Activated T-helper 2 cell treated with anti-CD3 and anti-CD28 coated beads, Interferon-gamma antibody, Interleukin-2, Interleukin-4, amounts not matched to agents 10 μg/mL and 5 μg/mL and 100 μg/mL, durations not matched to agents 14 hours and 24 hours and 36 hours (primary cell): ENCODE results near the gene SLC4A4. TPM values are rescaled to one million over a fixed set of nuclear protein-coding genes. Genes with fewer than 3 reads are reported as not detected.

Source experiments
- DNase-seq: peaks from one replicate; pipeline ENCODE4 v3.0.0; 2021; ENCODE audit warnings: low spot score
- H3K27ac Mint-ChIP-seq: one replicate; pipeline ENCODE4 v1.8.0; 2021; ENCODE audit warnings: mixed read lengths
- H3K27me3 Mint-ChIP-seq: one replicate; pipeline ENCODE4 v1.8.0; 2021; ENCODE audit warnings: low read depth, mixed read lengths
- H3K36me3 Mint-ChIP-seq: one replicate; pipeline ENCODE4 v1.8.0; 2021; ENCODE audit warnings: low read depth, mixed read lengths
- H3K4me1 Mint-ChIP-seq: one replicate; pipeline ENCODE4 v1.8.0; 2021; ENCODE audit warnings: low read depth, mixed read lengths
- H3K4me3 Mint-ChIP-seq: one replicate; pipeline ENCODE4 v1.8.0; 2021; ENCODE audit warnings: low read depth, mild to moderate bottlenecking, moderate library complexity, mixed read lengths
- H3K9me3 Mint-ChIP-seq: one replicate; pipeline ENCODE4 v1.8.0; 2021; ENCODE audit warnings: mixed read lengths
- intact Hi-C: fragments of 100-400 bp; cut with micrococcal nuclease; formaldehyde crosslinking; loops from one replicate; pipeline ENCODE4 v1.15.1; 2023
- total RNA-seq: library from RNA; stranded (reverse); gene quantifications from 2 replicates; pipeline ENCODE4 v1.2.3, GENCODE V29; 2022

SLC4A4 gene
- total RNA-seq, 1 donor from 2014 or later: 0.43 TPM

GRCh38 chr4:71367546-71367945 is 28.7 kb downstream of the SLC4A4 start:
- Mint-ChIP-seq H3K27me3 (no peaks in the 10 kb centered on the region), H3K36me3 (no peaks in the 10 kb centered on the region), H3K27ac (no peak overlapping the region), H3K9me3 (no peaks in the 10 kb centered on the region), H3K4me1 (no peaks in the 10 kb centered on the region), H3K4me3 (no peak overlapping the region)
- no peak for DNase-seq
- intact Hi-C loops: no loop called here

GRCh38 chr4:71368906-71369305 is 30.1 kb downstream of the SLC4A4 start:
- no peak overlapping the region for H3K4me3 Mint-ChIP-seq
- H3K36me3 Mint-ChIP-seq: no peaks in the 10 kb centered on the region
- no peaks in the 10 kb centered on the region for H3K27me3 Mint-ChIP-seq
- no peak overlapping the region for H3K27ac Mint-ChIP-seq
- no peaks in the 10 kb centered on the region for H3K9me3 Mint-ChIP-seq
- no peaks in the 10 kb centered on the region for H3K4me1 Mint-ChIP-seq
- intact Hi-C loops: no loop called here
- no peak for DNase-seq

GRCh38 chr4:71369536-71369935 is 30.7 kb downstream of the SLC4A4 start:
- H3K36me3 Mint-ChIP-seq: no peaks in the 10 kb centered on the region
- no peak for DNase-seq
- H3K9me3 Mint-ChIP-seq: no peaks in the 10 kb centered on the region
- no peaks in the 10 kb centered on the region for H3K27me3 Mint-ChIP-seq
- no peak overlapping the region for H3K4me3 Mint-ChIP-seq
- H3K27ac Mint-ChIP-seq: no peak overlapping the region
- no peaks in the 10 kb centered on the region for H3K4me1 Mint-ChIP-seq
- intact Hi-C loops: no loop called here

GRCh38 chr4:71375494-71375893 is 36.7 kb downstream of the SLC4A4 start:
- no peak overlapping the region for H3K27ac Mint-ChIP-seq
- H3K4me3 Mint-ChIP-seq: no peak overlapping the region
- H3K9me3 Mint-ChIP-seq: no peaks in the 10 kb centered on the region
- intact Hi-C loops: no loop called here
- no peaks in the 10 kb centered on the region for H3K27me3 Mint-ChIP-seq
- DNase-seq: no peak
- no peaks in the 10 kb centered on the region for H3K4me1 Mint-ChIP-seq
- no peaks in the 10 kb centered on the region for H3K36me3 Mint-ChIP-seq

GRCh38 chr4:71377561-71377960 is 38.7 kb downstream of the SLC4A4 start:
- no peaks in the 10 kb centered on the region for H3K4me1 Mint-ChIP-seq

GRCh38 chr4:71379126-71379525 is 40.3 kb downstream of the SLC4A4 start:
- intact Hi-C loops: no loop called here
- H3K4me3 Mint-ChIP-seq: no peak overlapping the region

More at GRCh38 chr4:71377561-71377960, 38.7 kb downstream of the SLC4A4 start:
- intact Hi-C loops: no loop called here
- no peaks in the 10 kb centered on the region for H3K27me3 Mint-ChIP-seq
- H3K27ac Mint-ChIP-seq: no peak overlapping the region
- no peak overlapping the region for H3K4me3 Mint-ChIP-seq
- DNase-seq: no peak
- H3K9me3 Mint-ChIP-seq: no peaks in the 10 kb centered on the region
- no peaks in the 10 kb centered on the region for H3K36me3 Mint-ChIP-seq

GRCh38 chr4:71380788-71381187 is 42.0 kb downstream of the SLC4A4 start:
- intact Hi-C loops: no loop called here
- H3K27ac Mint-ChIP-seq: no peak overlapping the region

More at GRCh38 chr4:71379126-71379525, 40.3 kb downstream of the SLC4A4 start:
- Mint-ChIP-seq H3K36me3 (no peaks in the 10 kb centered on the region), H3K4me1 (no peaks in the 10 kb centered on the region), H3K9me3 (no peaks in the 10 kb centered on the region), H3K27me3 (no peaks in the 10 kb centered on the region), H3K27ac (no peak overlapping the region)
- no peak for DNase-seq

GRCh38 chr4:71382125-71382899 is 43.5 kb downstream of the SLC4A4 start:
- no peak for DNase-seq
- no peaks in the 10 kb centered on the region for H3K36me3 Mint-ChIP-seq
- no peaks in the 10 kb centered on the region for H3K27me3 Mint-ChIP-seq
- H3K27ac Mint-ChIP-seq: no peak overlapping the region
- intact Hi-C loops: no loop called here
- H3K4me3 Mint-ChIP-seq: no peak overlapping the region
- no peaks in the 10 kb centered on the region for H3K9me3 Mint-ChIP-seq
- no peaks in the 10 kb centered on the region for H3K4me1 Mint-ChIP-seq

More at GRCh38 chr4:71380788-71381187, 42.0 kb downstream of the SLC4A4 start:
- H3K4me1 Mint-ChIP-seq: no peaks in the 10 kb centered on the region
- DNase-seq: no peak
- H3K9me3 Mint-ChIP-seq: no peaks in the 10 kb centered on the region
- H3K27me3 Mint-ChIP-seq: no peaks in the 10 kb centered on the region
- no peaks in the 10 kb centered on the region for H3K36me3 Mint-ChIP-seq
- no peak overlapping the region for H3K4me3 Mint-ChIP-seq

GRCh38 chr4:71382900-71383560 is 44.2 kb downstream of the SLC4A4 start:
- H3K4me3 Mint-ChIP-seq: no peak overlapping the region
- no peak overlapping the region for H3K27ac Mint-ChIP-seq
- no peak for DNase-seq
- H3K36me3 Mint-ChIP-seq: no peaks in the 10 kb centered on the region
- intact Hi-C loops: no loop called here
- H3K4me1 Mint-ChIP-seq: no peaks in the 10 kb centered on the region
- H3K9me3 Mint-ChIP-seq: no peaks in the 10 kb centered on the region
- no peaks in the 10 kb centered on the region for H3K27me3 Mint-ChIP-seq

- H3K27me3 Mint-ChIP-seq: no peaks in the 10 kb centered on the region
- no peaks in the 10 kb centered on the region for H3K9me3 Mint-ChIP-seq
- intact Hi-C loops: no loop called here
Observed at GRCh38 chr4:71383984-71384383, 45.2 kb downstream of the SLC4A4 start.

GRCh38 chr4:71389149-71389827 is 50.5 kb downstream of the SLC4A4 start:
- H3K36me3 Mint-ChIP-seq: no peaks in the 10 kb centered on the region
- no peak overlapping the region for H3K4me3 Mint-ChIP-seq
- H3K4me1 Mint-ChIP-seq: no peaks in the 10 kb centered on the region
- no peaks in the 10 kb centered on the region for H3K27me3 Mint-ChIP-seq
- intact Hi-C loops: no loop called here
- no peak overlapping the region for H3K27ac Mint-ChIP-seq
- DNase-seq: no peak
- no peaks in the 10 kb centered on the region for H3K9me3 Mint-ChIP-seq

More at GRCh38 chr4:71383984-71384383, 45.2 kb downstream of the SLC4A4 start:
- Mint-ChIP-seq H3K36me3 (no peaks in the 10 kb centered on the region), H3K4me3 (no peak overlapping the region), H3K27ac (no peak overlapping the region), H3K4me1 (no peaks in the 10 kb centered on the region)
- no peak for DNase-seq

- Mint-ChIP-seq H3K9me3 (no peaks in the 10 kb centered on the region), H3K27me3 (no peaks in the 10 kb centered on the region), H3K4me1 (no peaks in the 10 kb centered on the region), H3K27ac (no peak overlapping the region), H3K36me3 (no peaks in the 10 kb centered on the region), H3K4me3 (no peak overlapping the region)
- DNase-seq: no peak
- intact Hi-C loops: no loop called here
Observed at GRCh38 chr4:71392109-71392508, 53.3 kb downstream of the SLC4A4 start.

GRCh38 chr4:71396382-71396781 is 57.6 kb downstream of the SLC4A4 start:
- Mint-ChIP-seq H3K4me3 (no peak overlapping the region), H3K4me1 (no peaks in the 10 kb centered on the region), H3K36me3 (no peaks in the 10 kb centered on the region), H3K27me3 (no peaks in the 10 kb centered on the region), H3K9me3 (no peaks in the 10 kb centered on the region), H3K27ac (no peak overlapping the region)
- intact Hi-C loops: no loop called here
- no peak for DNase-seq
